Measurements from ENCODE around the gene OBSCN.
"Not testable (repeated sequence)": the region's sequence is repeated elsewhere in the genome, so short reads cannot be mapped to it uniquely, and the experiment has no call there.

The OBSCN gene

DNA sequence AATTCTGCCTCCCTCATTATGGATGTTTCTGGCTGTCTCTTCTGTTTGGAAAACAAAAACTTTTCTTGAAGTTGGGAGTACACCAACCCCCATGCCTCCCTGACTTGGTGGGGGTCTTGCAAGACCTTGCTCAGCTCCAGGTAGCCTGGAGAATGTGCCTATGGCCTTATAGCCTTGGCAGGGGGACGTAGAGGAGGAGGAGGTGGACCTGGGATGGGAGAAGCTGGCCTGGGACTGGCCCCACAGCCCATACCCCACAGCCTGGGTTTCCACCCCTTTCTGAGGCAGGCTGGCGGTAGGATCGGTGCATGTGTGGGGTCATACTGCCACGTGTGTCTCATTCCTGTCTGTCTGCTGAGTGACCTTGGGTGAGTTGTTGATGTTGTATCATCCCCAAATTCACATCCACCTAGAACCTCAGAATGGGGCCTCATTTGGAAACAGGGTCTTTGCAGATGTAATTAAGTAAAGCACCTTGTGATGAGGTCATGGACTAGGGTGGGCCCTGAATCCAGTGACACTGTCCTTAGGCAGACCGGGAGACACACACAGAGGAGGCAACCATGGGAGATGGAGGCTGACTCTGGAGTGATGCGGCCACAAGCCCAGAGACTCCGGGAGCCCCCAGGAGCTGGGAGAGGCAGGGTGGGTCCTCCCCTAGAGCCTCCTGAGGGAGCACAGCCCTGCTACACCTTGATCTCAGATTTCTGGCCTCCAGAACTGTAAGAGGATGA, 18.5 kb downstream of the OBSCN start:
- no peak for TF ChIP-seq CTCF (IDR thresholded peaks at IDR 0.05; ENCODE audit: borderline replicate concordance, control extremely low read depth, extremely low read depth, insufficient read depth, missing control alignments)
- DNase-seq (ENCODE audit: low spot score) = no peak
- in situ Hi-C loops (cut with MboI; ENCODE audit: low sequenced_read_pairs, unreplicated experiment) = no loop called here

GRCh38 chr1:228226956-228227791, 19.3 kb downstream of the OBSCN start:
- DNase-seq (ENCODE audit: low spot score) = no peak
- TF ChIP-seq CTCF (IDR thresholded peaks at IDR 0.05; ENCODE audit: borderline replicate concordance, control extremely low read depth, extremely low read depth, insufficient read depth, missing control alignments) = no peak
- in situ Hi-C loops (cut with MboI; ENCODE audit: low sequenced_read_pairs, unreplicated experiment) = no loop called here

DNA sequence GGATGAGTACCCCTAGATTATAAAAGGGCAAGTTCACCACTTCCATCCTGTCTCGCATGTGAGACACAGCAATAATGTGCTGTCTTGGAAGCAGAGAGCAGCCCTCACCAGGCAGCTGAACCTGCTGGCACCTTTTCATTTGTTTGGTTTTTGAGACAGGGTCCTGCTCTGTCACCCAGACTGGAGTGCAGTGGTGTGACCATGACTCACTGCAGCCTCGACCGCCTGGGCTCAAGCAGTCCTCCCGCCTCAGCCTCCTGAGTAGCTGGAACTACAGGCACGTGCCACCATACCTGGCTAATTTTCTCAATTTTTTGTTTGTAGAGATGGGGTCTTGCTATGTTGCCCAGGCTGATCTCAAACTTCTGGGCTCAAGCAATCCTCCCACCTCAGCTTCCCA, 20.3 kb downstream of the OBSCN start:
- in situ Hi-C loops (cut with MboI; ENCODE audit: low sequenced_read_pairs, unreplicated experiment); DNase-seq (ENCODE audit: low spot score): not testable (repeated sequence)

GRCh38 chr1:228228601-228229074, 20.8 kb downstream of the OBSCN start:
- no peak for TF ChIP-seq CTCF (IDR thresholded peaks at IDR 0.05; ENCODE audit: borderline replicate concordance, control extremely low read depth, extremely low read depth, insufficient read depth, missing control alignments)
- DNase-seq (ENCODE audit: low spot score) = no peak
- in situ Hi-C loops (cut with MboI; ENCODE audit: low sequenced_read_pairs, unreplicated experiment) = no loop called here

- no peak for TF ChIP-seq CTCF (IDR thresholded peaks at IDR 0.05; ENCODE audit: borderline replicate concordance, control extremely low read depth, extremely low read depth, insufficient read depth, missing control alignments)
- in situ Hi-C loops (cut with MboI; ENCODE audit: low sequenced_read_pairs, unreplicated experiment) = no loop called here
- no peak for DNase-seq (ENCODE audit: low spot score)
These were observed 23.3 kb downstream of the OBSCN start for GRCh38 chr1:228231189-228231588.

DNA sequence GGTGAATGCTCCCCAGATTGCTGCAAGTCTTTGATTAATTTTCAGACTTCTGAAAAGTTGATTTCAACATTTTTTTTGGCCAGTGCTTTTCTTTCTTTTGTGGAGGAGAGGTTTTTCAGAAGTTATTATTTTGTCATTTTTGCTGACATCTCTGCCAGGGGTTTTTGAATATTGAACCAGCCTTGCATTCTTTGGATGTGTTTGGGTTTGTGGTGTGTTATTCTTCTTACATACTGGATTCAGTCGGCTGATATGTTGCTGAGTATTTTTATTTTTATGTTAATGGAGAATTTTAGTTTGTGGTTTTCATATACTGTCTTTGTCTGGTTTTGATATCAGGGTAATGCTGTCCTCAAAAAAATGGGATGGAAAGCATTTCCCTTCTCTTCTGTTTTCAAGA, 25.3 kb downstream of the OBSCN start:
- in situ Hi-C loops (cut with MboI; ENCODE audit: low sequenced_read_pairs, unreplicated experiment) = no loop called here
- no peak for TF ChIP-seq CTCF (IDR thresholded peaks at IDR 0.05; ENCODE audit: borderline replicate concordance, control extremely low read depth, extremely low read depth, insufficient read depth, missing control alignments)
- DNase-seq (ENCODE audit: low spot score) = no peak

- no peak for DNase-seq (ENCODE audit: low spot score)
- no peak for TF ChIP-seq CTCF (IDR thresholded peaks at IDR 0.05; ENCODE audit: borderline replicate concordance, control extremely low read depth, extremely low read depth, insufficient read depth, missing control alignments)
- in situ Hi-C loops (cut with MboI; ENCODE audit: low sequenced_read_pairs, unreplicated experiment) = no loop called here
These were observed 27.1 kb downstream of the OBSCN start for GRCh38 chr1:228234921-228235320.
